Measurements from ENCODE around the gene CD27.
"Not testable (repeated sequence)": the region's sequence is repeated elsewhere in the genome, so short reads cannot be mapped to it uniquely, and the experiment has no call there.

Gene CD27

DNA sequence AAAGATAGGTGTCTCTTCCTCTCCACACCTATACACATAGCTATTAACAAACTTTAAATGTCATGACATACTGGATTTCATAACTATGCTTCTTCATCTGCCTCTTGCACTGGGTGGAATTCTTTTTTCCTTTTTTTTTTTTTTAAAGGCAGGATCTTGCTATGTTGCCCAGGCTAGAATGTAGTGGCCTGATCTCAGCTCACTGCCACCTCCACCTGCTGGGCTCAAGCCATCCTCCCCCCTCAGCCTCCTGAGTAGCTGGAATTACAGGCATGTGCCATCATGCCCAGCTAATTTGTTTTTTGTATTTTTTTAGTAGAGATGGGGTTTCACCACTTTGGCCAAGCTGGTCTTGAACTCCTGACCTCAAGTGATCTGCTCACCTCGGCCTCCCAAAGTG lies 43.5 kb downstream of the CD27 start:
- H3K4me3 ChIP-seq (ENCODE audit: insufficient read depth, low read depth, low read length) = no peak overlapping the region
- no peaks in the 10 kb centered on the region for H3K27me3 ChIP-seq (ENCODE audit: control insufficient read depth, insufficient read depth, low read length, poor library complexity, severe bottlenecking)
- 84 to 90% methylated on average over 1 of the region's 1 CpG for WGBS, 2 experiments

DNA sequence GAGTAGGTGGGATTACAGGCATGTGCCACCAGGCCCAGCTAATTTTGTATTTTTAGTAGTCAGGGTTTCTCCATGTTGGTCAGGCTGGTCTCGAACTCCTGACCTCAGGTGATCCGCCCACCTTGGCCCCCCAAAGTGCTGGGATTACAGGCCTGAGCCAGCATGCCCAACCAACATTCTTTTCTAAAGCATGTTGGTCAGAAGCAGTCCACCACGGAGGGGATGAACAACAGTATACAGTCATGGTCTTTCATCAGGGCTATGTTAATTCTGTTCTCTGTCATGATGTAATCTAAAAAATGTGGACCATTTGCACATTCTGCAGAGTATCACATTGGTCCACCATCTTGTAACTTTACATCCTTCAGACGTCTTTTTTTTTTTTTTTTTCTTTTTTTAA lies 44.7 kb downstream of the CD27 start:
- WGBS, 2 experiments = 77 to 83% methylated on average over 4 of the region's 4 CpGs

More for the DNA sequence above, 43.5 kb downstream of the CD27 start:
- H3K4me1 ChIP-seq (ENCODE audit: control insufficient read depth, insufficient read depth, low read length) = peaks cover 4% of the 10 kb centered on the region
- no peaks in the 10 kb centered on the region for H3K9me3 ChIP-seq (ENCODE audit: control insufficient read depth, low read length)
- no peak overlapping the region for H3K27ac ChIP-seq (ENCODE audit: insufficient read depth, low read depth, low read length, poor library complexity, severe bottlenecking)
- no peaks in the 10 kb centered on the region for H3K36me3 ChIP-seq (ENCODE audit: control insufficient read depth, insufficient read depth, low read length)

DNA sequence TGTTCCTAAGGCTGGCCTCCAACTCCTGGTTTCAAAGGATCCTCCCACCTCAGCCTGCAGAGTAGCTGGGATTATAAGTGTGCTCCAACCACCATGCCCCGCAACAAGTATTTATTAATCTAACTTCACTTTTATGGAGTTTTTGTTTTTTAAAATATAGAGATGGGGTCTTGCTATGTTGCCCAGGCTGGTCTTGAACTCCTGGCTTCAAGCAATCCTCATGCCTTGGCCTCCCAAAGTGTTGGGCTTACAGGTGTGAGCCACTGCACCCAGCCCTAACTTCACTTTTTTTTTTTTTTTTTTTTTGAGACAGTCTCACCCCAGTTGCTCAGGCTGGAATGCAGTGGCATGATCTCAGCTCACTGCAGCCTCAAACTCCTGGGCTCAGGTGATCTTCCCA lies 45.9 kb downstream of the CD27 start:
- not testable (repeated sequence) for H3K9me3 ChIP-seq (ENCODE audit: control insufficient read depth, low read length); H3K4me3 ChIP-seq (ENCODE audit: insufficient read depth, low read depth, low read length); H3K36me3 ChIP-seq (ENCODE audit: control insufficient read depth, insufficient read depth, low read length); H3K27ac ChIP-seq (ENCODE audit: insufficient read depth, low read depth, low read length, poor library complexity, severe bottlenecking); H3K27me3 ChIP-seq (ENCODE audit: control insufficient read depth, insufficient read depth, low read length, poor library complexity, severe bottlenecking)
- peaks cover 12% of the 10 kb centered on the region for H3K4me1 ChIP-seq (ENCODE audit: control insufficient read depth, insufficient read depth, low read length)
- 83% methylated on average over 1 of the region's 1 CpG; no CpG with 5 or more reads in 1 of the 2 experiments for WGBS, 2 experiments

More for the DNA sequence above, 44.7 kb downstream of the CD27 start:
- Histone ChIP-seq H3K4me3 (ENCODE audit: insufficient read depth, low read depth, low read length) (no peak overlapping the region), H3K27ac (ENCODE audit: insufficient read depth, low read depth, low read length, poor library complexity, severe bottlenecking) (no peak overlapping the region), H3K27me3 (ENCODE audit: control insufficient read depth, insufficient read depth, low read length, poor library complexity, severe bottlenecking) (no peaks in the 10 kb centered on the region), H3K4me1 (ENCODE audit: control insufficient read depth, insufficient read depth, low read length) (peaks cover 4% of the 10 kb centered on the region), H3K9me3 (ENCODE audit: control insufficient read depth, low read length) (no peaks in the 10 kb centered on the region), H3K36me3 (ENCODE audit: control insufficient read depth, insufficient read depth, low read length) (no peaks in the 10 kb centered on the region)

DNA sequence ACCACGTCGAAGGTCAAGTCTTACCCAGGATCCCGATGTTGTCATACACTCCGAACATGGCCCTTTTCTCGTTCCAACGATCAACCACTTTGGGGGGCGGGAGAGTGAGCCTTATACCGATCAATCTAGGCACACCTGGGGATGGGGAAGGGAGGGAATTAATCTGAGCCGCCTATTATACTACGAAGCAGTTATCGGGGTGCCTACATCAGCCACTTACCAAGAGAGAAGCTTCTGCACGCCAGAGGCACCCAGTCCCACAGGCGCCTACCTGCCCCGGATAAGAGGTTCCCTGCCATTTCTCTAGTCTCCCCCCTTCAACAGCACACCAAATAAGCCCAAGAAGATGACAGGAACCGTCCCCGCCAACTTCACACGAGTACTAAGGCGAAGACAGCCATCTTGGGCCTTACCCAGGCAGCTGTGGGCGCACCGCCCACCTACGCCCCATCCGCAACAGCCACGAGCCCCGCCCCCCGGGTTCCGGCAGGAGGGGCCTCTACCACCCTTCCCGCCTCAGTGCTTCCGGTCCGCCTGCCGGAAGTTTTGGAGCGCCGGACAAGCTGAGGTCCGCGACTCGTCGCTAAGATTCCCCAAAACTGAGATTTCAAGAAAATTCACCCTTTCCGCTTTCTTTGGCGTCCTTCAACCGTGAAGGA lies 48.2 kb downstream of the CD27 start, which contains the start of gene MRPL51:
MRPL51 (minus strand) TSS at position 425 of the 659 bp plus-strand sequence; CDS start at position 299, 126 bp downstream.
- no peaks in the 10 kb centered on the region for H3K9me3 ChIP-seq (ENCODE audit: control insufficient read depth, low read length)
- H3K36me3 ChIP-seq (ENCODE audit: control insufficient read depth, insufficient read depth, low read length) = peaks cover 13% of the 10 kb centered on the region
- peaks cover 13% of the 10 kb centered on the region for H3K4me1 ChIP-seq (ENCODE audit: control insufficient read depth, insufficient read depth, low read length)
- 1% methylated on average over 39 of the region's 39 CpGs for WGBS, 2 experiments
- peak within 1 kb of the TSS; percentile 91 for H3K27ac ChIP-seq (ENCODE audit: insufficient read depth, low read depth, low read length, poor library complexity, severe bottlenecking)
- H3K27me3 ChIP-seq (ENCODE audit: control insufficient read depth, insufficient read depth, low read length, poor library complexity, severe bottlenecking) = no peaks in the 10 kb centered on the region
- H3K4me3 ChIP-seq (ENCODE audit: insufficient read depth, low read depth, low read length) = peak within 1 kb of the TSS; percentile 63

DNA sequence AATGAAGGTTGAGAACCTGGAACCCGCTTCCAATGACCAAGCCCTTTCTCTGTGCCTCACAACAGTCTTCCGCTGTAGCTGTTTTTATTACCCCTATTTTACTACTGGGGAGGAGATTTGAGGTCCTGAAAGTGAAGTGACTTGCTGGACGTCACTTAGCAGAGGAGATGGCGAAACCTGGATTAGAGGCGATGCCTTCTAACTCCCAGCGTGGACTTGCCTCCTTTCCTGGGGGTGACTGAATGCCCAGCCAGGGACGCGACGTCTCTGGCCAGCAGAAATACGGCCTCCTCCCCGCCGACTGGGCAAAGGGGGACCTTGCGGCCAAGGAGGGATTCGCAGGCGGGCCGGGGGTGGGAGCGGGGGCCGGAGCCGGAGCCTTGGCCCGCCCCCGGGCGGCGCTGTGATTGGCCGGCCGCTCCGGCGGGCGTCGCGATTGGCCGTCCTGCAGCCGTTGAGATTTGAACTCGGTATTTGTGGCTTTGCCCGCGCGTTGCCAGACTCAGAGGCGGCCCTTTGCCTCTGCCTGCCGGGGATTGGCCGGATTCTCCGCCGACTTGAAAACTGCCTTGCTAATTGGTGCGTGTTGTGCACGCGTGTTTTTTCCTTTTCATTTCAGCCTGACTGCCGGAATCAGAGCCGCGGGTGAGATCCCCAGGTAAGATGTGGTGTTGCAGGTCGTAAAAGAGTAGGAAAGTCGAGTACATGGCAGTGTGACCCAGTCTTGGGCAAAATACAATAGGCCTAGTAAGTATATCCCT lies 48.9 kb downstream of the CD27 start, which contains the start of gene NCAPD2:
NCAPD2 (plus strand) TSS at position 606 of the 761 bp plus-strand sequence. CDS start 997 bp downstream, outside the sequence.
- H3K27me3 ChIP-seq (ENCODE audit: control insufficient read depth, insufficient read depth, low read length, poor library complexity, severe bottlenecking) = no peaks in the 10 kb centered on the region
- H3K36me3 ChIP-seq (ENCODE audit: control insufficient read depth, insufficient read depth, low read length) = peaks cover 16% of the 10 kb centered on the region
- peaks cover 13% of the 10 kb centered on the region for H3K4me1 ChIP-seq (ENCODE audit: control insufficient read depth, insufficient read depth, low read length)
- H3K9me3 ChIP-seq (ENCODE audit: control insufficient read depth, low read length) = no peaks in the 10 kb centered on the region
- WGBS, 2 experiments = 0% methylated on average over 49 of the region's 49 CpGs
- peak within 1 kb of the TSS; percentile 91 for H3K27ac ChIP-seq (ENCODE audit: insufficient read depth, low read depth, low read length, poor library complexity, severe bottlenecking)
- H3K4me3 ChIP-seq (ENCODE audit: insufficient read depth, low read depth, low read length) = peak within 1 kb of the TSS; percentile 63

DNA sequence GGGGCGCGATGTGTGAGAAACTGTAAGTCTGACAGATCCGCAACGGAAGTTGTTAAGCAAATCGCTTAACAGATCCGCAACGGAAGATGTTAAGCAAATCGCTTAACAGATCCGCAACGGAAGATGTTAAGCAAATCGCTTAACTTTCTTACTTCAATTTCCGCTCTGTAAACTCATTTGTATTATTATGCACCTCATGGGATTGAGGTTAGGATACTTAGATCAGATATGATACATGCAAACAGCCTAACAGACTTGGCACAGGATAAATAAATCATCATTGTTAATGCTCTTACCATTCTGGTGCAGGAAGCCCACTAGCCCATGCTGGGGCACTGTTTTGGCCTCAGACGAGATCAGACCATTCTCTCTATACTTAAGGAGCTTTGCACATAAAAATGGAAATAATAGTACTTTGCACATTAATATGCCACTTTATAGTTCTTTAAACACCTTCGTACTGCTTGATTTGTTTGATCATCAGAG lies 49.5 kb downstream of the CD27 start:
- H3K4me1 ChIP-seq (ENCODE audit: control insufficient read depth, insufficient read depth, low read length) = peaks cover 13% of the 10 kb centered on the region
- H3K36me3 ChIP-seq (ENCODE audit: control insufficient read depth, insufficient read depth, low read length) = peaks cover 22% of the 10 kb centered on the region
- H3K27ac ChIP-seq (ENCODE audit: insufficient read depth, low read depth, low read length, poor library complexity, severe bottlenecking) = peak overlapping the region; percentile 1
- H3K27me3 ChIP-seq (ENCODE audit: control insufficient read depth, insufficient read depth, low read length, poor library complexity, severe bottlenecking) = no peaks in the 10 kb centered on the region
- H3K9me3 ChIP-seq (ENCODE audit: control insufficient read depth, low read length) = no peaks in the 10 kb centered on the region
- H3K4me3 ChIP-seq (ENCODE audit: insufficient read depth, low read depth, low read length) = peak overlapping the region; percentile 63
- WGBS, 2 experiments = 3 to 4% methylated on average over 8 to 14 of the region's 14 CpGs

DNA sequence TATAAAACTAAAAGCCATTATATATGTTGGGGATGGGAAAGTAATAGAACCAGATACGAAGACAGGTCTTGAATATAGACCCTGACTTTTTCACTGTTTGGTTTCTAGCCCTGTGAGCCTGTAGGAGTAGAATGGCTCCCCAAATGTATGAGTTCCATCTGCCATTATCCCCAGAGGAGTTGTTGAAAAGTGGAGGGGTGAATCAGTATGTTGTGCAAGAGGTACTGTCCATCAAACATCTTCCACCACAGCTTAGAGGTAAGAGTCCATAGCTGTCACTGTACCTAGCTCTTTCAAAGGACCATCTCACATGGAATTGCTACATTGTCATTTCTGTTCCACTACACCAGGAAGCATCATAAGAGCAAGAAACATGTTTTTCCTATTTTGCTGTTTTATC lies 50.2 kb downstream of the CD27 start:
- Histone ChIP-seq H3K4me3 (ENCODE audit: insufficient read depth, low read depth, low read length) (peak overlapping the region; percentile 63), H3K36me3 (ENCODE audit: control insufficient read depth, insufficient read depth, low read length) (peaks cover 27% of the 10 kb centered on the region), H3K4me1 (ENCODE audit: control insufficient read depth, insufficient read depth, low read length) (peaks cover 13% of the 10 kb centered on the region), H3K27me3 (ENCODE audit: control insufficient read depth, insufficient read depth, low read length, poor library complexity, severe bottlenecking) (no peaks in the 10 kb centered on the region), H3K27ac (ENCODE audit: insufficient read depth, low read depth, low read length, poor library complexity, severe bottlenecking) (no peak overlapping the region), H3K9me3 (ENCODE audit: control insufficient read depth, low read length) (no peaks in the 10 kb centered on the region)
- 78 to 93% methylated on average over 1 of the region's 1 CpG for WGBS, 2 experiments

DNA sequence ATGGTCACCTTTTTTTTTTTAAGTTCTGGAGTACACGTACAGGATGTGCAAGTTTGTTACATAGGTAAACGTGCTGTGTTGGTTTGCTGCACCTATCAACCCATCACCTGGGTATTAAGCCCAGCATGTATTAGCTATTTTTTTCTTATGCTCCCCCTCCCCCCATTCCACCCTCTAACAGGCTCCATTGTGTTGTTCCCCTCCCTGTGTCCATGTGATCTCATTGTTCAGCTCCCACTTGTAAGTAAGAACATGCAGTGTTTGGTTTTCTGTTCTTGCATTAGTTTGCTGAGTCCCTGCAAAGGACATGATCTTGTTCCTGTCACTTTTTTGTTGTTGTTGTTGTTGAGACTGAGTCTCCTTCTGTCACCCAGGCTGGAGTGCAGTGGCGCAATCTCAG lies 52.5 kb downstream of the CD27 start:
- not testable (repeated sequence) for H3K9me3 ChIP-seq (ENCODE audit: control insufficient read depth, low read length); H3K27me3 ChIP-seq (ENCODE audit: control insufficient read depth, insufficient read depth, low read length, poor library complexity, severe bottlenecking); H3K4me3 ChIP-seq (ENCODE audit: insufficient read depth, low read depth, low read length); H3K27ac ChIP-seq (ENCODE audit: insufficient read depth, low read depth, low read length, poor library complexity, severe bottlenecking)
- Histone ChIP-seq H3K4me1 (ENCODE audit: control insufficient read depth, insufficient read depth, low read length) (peaks cover 10% of the 10 kb centered on the region), H3K36me3 (ENCODE audit: control insufficient read depth, insufficient read depth, low read length) (peaks cover 30% of the 10 kb centered on the region)
- 93 to 100% methylated on average over 3 of the region's 3 CpGs for WGBS, 2 experiments

DNA sequence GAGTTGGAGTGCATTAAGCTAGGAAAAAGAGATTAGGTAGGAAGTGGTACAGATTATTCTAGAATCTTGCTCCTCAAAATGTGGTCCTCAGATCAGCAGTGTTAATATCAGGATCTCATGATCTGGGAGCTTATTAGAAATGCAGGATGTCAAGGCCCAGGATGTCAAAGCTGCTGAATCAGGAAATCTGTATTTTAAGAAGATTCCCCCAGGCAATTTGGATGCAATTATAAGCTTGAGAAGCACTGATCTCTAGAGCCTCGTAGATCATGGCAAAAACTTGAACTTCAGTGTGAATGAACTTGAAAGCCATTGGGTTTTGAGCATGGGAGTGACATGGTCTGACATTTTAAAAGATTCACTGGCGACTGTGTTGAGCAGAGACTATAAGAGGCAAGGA lies 55.7 kb downstream of the CD27 start:
- no peak overlapping the region for H3K27ac ChIP-seq (ENCODE audit: insufficient read depth, low read depth, low read length, poor library complexity, severe bottlenecking)
- no peaks in the 10 kb centered on the region for H3K27me3 ChIP-seq (ENCODE audit: control insufficient read depth, insufficient read depth, low read length, poor library complexity, severe bottlenecking)
- H3K4me3 ChIP-seq (ENCODE audit: insufficient read depth, low read depth, low read length) = no peak overlapping the region
- H3K9me3 ChIP-seq (ENCODE audit: control insufficient read depth, low read length) = no peaks in the 10 kb centered on the region
- H3K4me1 ChIP-seq (ENCODE audit: control insufficient read depth, insufficient read depth, low read length) = peaks cover 3% of the 10 kb centered on the region
- 93 to 98% methylated on average over 2 of the region's 2 CpGs for WGBS, 2 experiments
- H3K36me3 ChIP-seq (ENCODE audit: control insufficient read depth, insufficient read depth, low read length) = peaks cover 29% of the 10 kb centered on the region

All from ectodermal cell (in vitro differentiated cells).